ENCODE measurements around the gene CNTNAP5.

The CNTNAP5 gene

DNA sequence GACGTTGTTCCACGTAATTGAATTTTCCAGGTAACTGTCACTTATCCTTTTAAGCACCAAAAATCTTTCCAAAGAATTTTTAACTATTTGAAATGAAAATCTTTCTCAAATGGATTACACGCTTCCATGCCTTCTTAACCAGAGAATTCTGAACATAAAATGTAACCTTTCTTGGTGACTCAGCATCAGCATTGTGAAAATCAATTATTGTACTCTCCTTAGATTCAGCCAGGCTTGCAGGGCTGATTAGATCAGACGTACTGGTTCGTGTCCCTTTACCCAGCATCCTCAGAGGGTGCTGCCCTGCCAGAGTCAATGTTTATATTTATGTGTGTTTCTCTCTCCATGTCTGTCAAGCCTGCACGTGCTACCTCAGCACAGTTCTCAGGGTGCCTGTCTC, 623.9 kb downstream of the CNTNAP5 start:
- DNase-seq, result no peak

DNA sequence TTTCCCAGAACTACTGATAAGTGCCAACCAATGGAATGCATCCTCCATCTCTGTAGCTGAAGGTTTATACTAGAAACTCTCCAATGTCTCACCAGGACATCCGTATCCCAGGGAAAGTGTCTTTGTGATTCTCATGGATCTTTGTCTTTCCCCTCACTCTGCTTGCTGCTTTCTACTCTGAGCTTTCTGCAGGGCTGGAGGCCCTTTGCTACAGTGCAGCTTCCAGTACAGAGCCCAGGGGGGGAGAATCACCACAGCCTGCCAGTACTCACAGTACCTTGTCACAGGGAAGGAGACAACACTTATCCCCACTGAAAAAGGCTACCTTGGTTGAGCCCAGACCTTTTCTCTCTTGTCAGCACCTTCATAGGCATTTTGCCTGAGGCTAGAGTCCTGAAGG, 627.0 kb downstream of the CNTNAP5 start:
- DNase-seq, result no peak

DNA sequence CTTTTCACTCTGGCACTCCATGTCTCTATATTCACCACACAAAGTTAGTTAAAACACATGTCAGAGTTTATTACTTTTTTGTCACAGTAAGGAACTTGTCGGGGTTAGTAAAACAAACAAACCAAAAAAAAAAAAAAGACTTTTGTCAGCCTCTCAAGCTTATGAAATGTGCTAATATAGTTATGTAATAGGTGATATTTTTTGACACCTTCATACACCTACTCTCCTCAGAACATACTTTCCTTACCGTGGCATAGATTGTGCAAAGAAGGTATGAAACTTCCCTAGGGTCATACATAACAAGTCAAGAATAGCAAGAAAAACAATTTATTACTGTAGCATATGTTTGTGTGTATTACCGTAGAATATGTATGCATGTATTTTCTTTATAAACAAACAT, 633.3 kb downstream of the CNTNAP5 start:
- DNase-seq, result no peak

- DNase-seq, result no peak
Observed at GRCh38 chr2:124661558-124661957, 636.5 kb downstream of the CNTNAP5 start.

DNA sequence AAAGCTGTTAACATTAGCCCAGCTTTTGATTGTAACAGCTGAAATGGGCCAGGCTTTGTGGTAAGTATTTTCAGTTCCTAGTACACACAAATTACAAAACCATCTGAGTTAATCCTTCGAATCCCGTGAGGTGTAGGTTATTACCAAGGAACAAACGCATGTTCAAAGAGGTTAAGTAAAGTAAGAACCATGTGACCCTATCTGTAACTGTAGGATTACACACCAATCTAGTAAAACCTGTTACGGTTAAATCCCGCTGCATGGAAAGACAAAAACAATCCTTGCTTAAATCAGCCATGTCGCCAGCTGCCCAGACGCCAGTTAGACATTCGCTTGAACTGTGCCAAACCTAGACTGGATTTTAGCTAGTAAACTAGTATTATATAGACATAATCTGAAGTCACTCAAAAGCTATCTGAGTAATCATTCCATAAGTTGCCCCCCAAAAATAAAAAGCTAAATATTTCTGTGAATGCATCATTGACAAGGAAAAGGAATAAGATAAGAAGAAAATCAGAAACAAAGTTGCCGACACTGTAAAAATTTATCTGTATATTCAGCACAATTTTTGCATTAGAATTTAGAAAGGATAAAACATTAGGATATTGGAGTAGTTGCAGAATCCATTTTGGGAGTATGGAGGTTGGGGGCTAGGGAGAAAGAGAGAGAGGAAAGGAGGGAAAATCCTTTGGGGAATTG, 638.0 kb downstream of the CNTNAP5 start:
- DNase-seq, result no peak

DNA sequence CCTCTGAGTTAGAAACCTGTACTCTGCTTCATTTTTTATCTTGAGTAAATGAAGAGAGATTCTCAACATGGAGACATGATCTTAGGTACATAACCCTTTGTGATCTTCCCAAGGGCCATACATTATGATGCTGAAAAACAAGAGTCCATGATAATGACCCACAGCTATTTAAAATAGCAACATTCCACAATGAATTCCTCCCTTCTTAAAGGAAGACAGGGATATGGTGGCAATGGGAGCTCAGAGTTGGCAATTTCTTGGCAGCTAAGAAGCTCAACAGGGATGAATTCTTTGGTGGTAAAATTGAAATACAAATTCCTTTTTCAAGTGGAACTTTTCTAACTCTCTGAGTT, 638.5 kb downstream of the CNTNAP5 start:
- no peak for DNase-seq

GRCh38 chr2:124664363-124664762, 639.3 kb downstream of the CNTNAP5 start:
- DNase-seq, result no peak

GRCh38 chr2:124666976-124667375, 641.9 kb downstream of the CNTNAP5 start:
- no peak for DNase-seq

DNA sequence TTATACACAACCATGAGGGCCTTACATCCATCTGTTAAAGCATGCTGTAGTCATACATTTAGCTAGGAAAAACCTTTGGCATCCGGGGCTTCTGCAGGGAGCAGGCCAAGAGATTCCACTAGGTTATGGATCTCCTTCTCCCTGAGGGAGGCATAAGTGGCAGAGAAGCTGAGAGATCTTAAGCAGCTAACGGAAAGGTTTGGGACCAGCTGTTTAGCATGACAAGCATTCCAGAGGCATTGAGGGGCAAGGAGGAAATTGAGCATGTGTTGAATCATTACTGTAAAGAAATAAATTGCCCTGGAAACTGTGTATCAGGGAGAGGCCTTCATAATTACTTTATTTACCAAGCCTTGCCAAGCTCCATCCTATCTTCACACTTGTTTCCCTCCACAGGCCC, 643.1 kb downstream of the CNTNAP5 start:
- DNase-seq, result no peak

GRCh38 chr2:124670187-124670586, 645.1 kb downstream of the CNTNAP5 start:
- DNase-seq, result no peak

GRCh38 chr2:124678043-124678442, 653.0 kb downstream of the CNTNAP5 start:
- no peak for DNase-seq

DNA sequence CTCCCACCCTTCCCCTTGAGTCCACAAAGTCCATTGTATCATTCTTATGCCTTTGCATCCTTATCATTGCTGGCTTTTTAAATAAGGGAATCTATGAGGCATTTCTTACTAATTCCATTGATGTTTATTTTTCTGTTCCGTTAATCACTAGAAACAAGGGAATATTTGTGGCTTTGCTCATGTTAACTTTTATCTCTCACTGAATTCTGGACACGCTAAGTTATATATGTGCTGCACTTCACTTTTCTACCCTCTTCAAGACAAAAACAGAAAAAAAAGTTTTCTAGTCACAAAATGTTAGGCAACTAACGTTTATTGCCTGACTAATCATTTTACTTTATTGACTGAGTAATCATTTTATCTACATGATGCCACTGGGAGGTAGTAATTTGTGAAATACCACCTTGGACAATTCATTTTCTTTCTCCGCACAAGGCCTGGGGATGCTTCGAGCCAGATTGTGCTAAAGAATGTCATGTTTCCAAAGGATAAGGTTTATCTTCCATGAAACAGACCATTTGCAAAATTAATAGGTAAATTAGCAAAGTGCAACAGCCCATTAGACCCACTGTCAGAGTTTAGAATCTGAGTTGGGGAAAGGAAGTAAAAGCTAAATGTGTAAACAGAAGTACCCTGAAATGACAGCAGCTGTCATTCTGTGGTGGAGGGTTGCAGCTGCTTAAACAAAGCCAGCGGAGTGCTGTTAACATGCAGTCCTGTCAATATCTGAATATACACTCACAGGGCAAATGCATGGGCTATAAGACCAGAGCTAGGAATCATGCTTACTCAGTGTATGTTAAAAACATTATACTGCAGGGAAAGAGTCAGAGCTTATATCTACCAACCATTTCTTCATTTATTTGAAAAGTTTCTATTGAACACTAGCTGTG, 658.7 kb downstream of the CNTNAP5 start:
- DNase-seq, result no peak

- no peak for DNase-seq
Observed at GRCh38 chr2:124689348-124689747, 664.3 kb downstream of the CNTNAP5 start.

DNA sequence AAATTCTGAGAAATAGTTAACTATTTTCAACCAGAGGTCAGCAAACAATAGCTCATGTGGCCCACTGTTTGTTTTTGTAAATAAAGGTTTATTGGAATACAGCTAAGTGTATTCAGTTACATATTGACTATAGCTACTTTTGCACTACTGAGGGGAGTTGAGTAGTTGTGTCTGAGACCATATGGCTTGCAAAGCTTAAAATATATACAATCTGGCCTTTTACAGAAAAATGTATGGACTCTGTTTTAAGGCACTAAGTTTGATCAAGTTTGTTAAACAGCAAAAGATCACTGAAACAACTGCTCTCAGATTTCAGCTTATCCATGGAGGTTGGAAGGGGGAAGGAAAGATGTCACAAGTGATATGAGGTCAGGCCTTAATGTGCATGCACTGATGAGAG, 667.1 kb downstream of the CNTNAP5 start:
- DNase-seq, result no peak

DNA sequence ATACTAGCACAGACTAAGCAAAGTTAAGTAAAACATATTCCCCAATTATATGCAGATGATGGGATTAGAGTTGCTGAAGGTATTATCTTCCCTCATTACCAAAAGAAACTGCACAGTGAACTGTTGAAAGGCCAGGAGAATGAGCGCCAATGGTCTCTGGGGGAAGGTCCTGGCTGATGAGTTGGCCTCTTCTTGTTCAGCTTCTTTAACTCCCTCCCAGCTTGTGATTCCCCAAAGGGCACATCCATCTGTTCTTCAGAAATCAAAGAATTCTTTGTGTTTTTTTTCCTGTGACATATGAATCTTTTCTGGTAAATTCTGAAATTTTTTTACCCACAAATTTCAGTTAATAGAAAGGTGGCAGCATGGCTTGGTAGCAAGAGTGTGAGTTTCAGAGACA, 667.6 kb downstream of the CNTNAP5 start:
- no peak for DNase-seq

- no peak for DNase-seq
Observed at GRCh38 chr2:124693156-124693555, 668.1 kb downstream of the CNTNAP5 start.

- no peak for DNase-seq
Observed at GRCh38 chr2:124698979-124699565, 674.0 kb downstream of the CNTNAP5 start.

GRCh38 chr2:124702777-124703176, 677.7 kb downstream of the CNTNAP5 start:
- no peak for DNase-seq

DNA sequence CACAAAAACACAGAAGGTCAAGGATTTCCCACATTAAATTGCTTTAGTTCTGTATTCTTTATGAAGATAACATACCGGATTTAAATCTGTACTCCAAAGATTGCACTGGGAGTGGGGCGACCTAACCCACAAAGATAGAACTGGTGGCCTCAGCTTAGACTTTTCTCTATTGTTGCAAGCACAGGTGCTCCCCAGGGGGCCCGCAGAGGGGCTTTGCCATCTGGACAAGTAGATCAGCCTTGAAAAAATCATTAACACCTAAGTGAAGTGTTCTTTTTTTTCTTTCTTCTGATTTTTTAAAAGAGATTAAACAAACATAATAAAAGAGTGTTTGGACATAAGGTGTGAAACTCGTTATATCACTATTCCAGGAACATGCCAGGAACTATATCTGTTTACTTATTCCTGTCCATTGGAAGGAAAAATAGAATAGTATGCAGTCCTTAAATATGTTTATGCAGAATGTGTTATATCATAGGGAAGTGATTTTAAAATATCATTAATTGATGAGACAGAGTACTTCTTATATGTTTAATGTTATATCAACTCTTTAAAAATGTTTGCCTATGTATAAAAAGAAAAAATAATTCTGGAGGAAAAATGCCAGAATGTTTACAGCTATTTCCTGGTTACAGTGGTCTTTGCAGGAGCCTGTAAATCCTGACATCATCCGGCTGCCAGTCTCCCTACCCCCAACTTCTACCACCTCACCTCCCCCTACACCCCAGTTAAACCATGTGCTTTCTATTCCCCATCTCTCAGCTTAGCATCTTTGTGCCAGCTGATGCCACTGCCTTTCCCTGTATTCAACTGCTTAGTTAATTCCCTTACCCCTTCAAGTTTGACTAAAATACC, 679.2 kb downstream of the CNTNAP5 start:
- DNase-seq, result no peak

DNA sequence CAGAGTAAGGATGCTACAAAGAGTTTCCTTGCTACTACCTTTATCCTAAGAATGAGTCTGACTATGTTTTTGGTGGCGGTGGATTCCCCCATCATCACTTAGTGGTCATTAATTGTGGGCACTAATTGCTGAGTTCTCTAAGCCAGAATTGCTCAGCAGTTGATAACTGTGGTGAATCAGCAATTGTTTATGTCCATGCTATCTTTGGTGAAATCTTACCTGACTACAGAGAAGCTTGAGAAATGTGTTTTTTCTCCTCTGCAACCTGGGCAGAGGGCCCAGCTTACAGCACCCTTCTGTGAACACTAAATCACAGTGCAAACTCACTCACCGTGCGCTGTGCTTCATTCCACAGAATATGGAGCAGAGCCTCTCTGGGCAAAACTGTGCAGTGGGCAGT, 683.6 kb downstream of the CNTNAP5 start:
- no peak for DNase-seq

DNA sequence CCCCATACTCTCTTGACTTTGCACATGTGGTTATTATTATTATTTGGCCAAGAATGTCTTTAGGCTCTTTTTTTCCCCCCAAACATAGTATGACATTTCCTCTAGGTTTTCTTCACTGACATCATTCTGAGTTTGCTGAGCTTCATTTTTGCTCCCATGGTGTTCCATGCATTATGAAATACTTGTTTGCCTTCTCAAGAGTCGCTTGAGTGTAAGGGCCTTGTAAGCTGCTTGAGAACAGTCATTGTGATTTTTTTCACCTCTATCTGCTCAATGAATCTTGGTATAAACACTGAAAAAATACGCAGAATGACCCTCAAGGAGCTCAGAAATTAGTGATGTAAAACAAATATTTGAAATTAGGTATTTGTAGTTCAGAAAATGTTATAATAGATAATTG, 688.9 kb downstream of the CNTNAP5 start:
- DNase-seq, result no peak

GRCh38 chr2:124725187-124725586, 700.1 kb downstream of the CNTNAP5 start:
- DNase-seq, result no peak

- no peak for DNase-seq
Observed at GRCh38 chr2:124740636-124741035, 715.5 kb downstream of the CNTNAP5 start.

Data from activated CD4-positive, CD25-positive, alpha-beta regulatory T cell (primary cell).